GM18520 (cell line): Measurements from ENCODE around the gene SRPRB.

Experiments
- ATAC-seq: cut with Tn5 transposase; IDR thresholded peaks from one replicate; pipeline ENCODE4 v1.9.1; 2021; ENCODE audit not compliant: unreplicated experiment

Gene SRPRB

GRCh38 chr3:133864616-133865015, 59.0 kb downstream of the SRPRB start:
- ATAC-seq, result no peak

GRCh38 chr3:133865136-133865855, 59.7 kb downstream of the SRPRB start:
- no peak for ATAC-seq

GRCh38 chr3:133866141-133866540, 60.5 kb downstream of the SRPRB start:
- no peak for ATAC-seq

GRCh38 chr3:133868186-133868585, 62.6 kb downstream of the SRPRB start:
- no peak for ATAC-seq

GRCh38 chr3:133868758-133869475, 63.3 kb downstream of the SRPRB start:
- no peak for ATAC-seq

GRCh38 chr3:133869586-133869985, 64.0 kb downstream of the SRPRB start:
- ATAC-seq, result no peak

- no peak for ATAC-seq
These were observed 65.2 kb downstream of the SRPRB start for GRCh38 chr3:133870822-133871221.
